ENCODE data around the gene MAPK7. TPM values are rescaled to one million over a fixed set of nuclear protein-coding genes. Genes with fewer than 3 reads are reported as not detected.

Gene MAPK7
- total and polyA plus RNA-seq, 2 of the 8 experiments (the other 6 are each of a cell fraction or from before 2014, with no cell fraction given), result 15.2 to 28.1 TPM

DNA sequence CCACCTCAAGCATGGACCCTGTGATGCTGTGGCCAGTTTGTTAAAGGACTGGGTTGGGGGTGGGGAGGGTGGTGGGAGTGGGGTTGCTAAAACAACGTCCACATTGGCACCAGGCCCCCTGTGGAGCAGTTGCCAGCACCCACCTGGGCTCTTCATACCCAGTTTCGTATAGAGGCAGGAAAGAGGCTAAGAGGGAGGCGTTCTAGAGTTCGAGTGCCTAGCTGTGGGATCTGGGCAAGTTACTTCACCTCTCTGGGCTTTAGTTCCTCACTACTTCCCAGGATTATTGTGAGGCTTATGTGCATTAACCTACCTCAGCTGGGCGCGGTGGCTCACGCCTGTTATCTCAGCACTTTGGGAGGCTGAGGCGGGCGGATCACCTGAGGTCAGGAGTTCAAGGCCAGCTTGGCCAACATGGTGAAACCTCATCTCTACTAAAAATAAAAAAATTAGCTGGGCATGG is 7.3 kb downstream of the MAPK7 start:
- Histone ChIP-seq H3K4me1 (replicated peaks in 1 of 4; ENCODE audit: control insufficient read depth in 3 of 4, insufficient read depth in 4 of 4, low read length in 3 of 4) (peaks cover 4 to 16% (median 12%) of the 10 kb centered on the region in 4 experiments), H3K27ac (ENCODE audit: low read depth, low read length) (no peak overlapping the region), H3K9me3 (ENCODE audit: insufficient read depth in 2 of 2, low read depth in 1 of 2, low read length in 1 of 2) (no peaks in the 10 kb centered on the region), H3K4ac (replicated peaks; ENCODE audit: insufficient read length, low read depth, low read length) (no peak overlapping the region), H2BK20ac (ENCODE audit: low read length) (no peak overlapping the region), H3K23ac (ENCODE audit: insufficient read length) (no peak overlapping the region), H3K18ac (ENCODE audit: extremely low read depth, low read length) (no peak overlapping the region), H2AK5ac (ENCODE audit: low read depth, low read length) (no peak overlapping the region), H3K23me2 (ENCODE audit: low read depth, low read length) (peaks cover 3% of the 10 kb centered on the region; the same call in 1 of the 2 replicates), H2BK15ac (ENCODE audit: low read length) (no peak overlapping the region), H2BK5ac (ENCODE audit: low read depth, low read length) (no peak overlapping the region), H3K36me3 (ENCODE audit: control insufficient read depth in 2 of 4, insufficient read depth in 4 of 4, low read length in 3 of 4) (peaks cover 29 to 48% (median 36%) of the 10 kb centered on the region in 4 experiments), H4K20me1 (replicated peaks in 1 of 2; ENCODE audit: control insufficient read depth in 1 of 2, insufficient read depth in 2 of 2, low read length in 2 of 2) (peaks cover 3 to 19% of the 10 kb centered on the region in 2 experiments), H4K8ac (ENCODE audit: extremely low read depth, insufficient read depth, low read length) (no peak overlapping the region), H3K14ac (ENCODE audit: insufficient read length) (no peak overlapping the region), H3K9ac (replicated peaks in 1 of 4; ENCODE audit: extremely low read depth in 1 of 4, low read depth in 3 of 4, low read length in 3 of 4) (no peak overlapping the region), H3K79me2 (ENCODE audit: control insufficient read depth in 1 of 2, insufficient read depth in 2 of 2, low read length in 2 of 2) (peaks cover 0 to 9% of the 10 kb centered on the region in 2 experiments; a peak in 2 of 4 replicates), H3K56ac (replicated peaks; ENCODE audit: insufficient read length, low read depth, low read length) (no peak overlapping the region), H4K91ac (replicated peaks; ENCODE audit: insufficient read length, low read length) (no peak overlapping the region), H2AFZ (ENCODE audit: low read length) (no peak overlapping the region), H3K27me3 (replicated peaks in 1 of 4; ENCODE audit: control insufficient read depth in 3 of 4, extremely low read depth in 1 of 4, insufficient read depth in 3 of 4, low read length in 3 of 4) (no peaks in the 10 kb centered on the region), H3K4me2 (ENCODE audit: insufficient read depth in 1 of 2, low read depth in 2 of 2, low read length in 2 of 2) (no peak overlapping the region), H3K79me1 (ENCODE audit: low read depth, low read length) (peaks cover 5% of the 10 kb centered on the region), H4K5ac (ENCODE audit: insufficient read length, low read depth, low read length) (no peak overlapping the region), H2BK120ac (replicated peaks; ENCODE audit: low read depth, low read length) (no peak overlapping the region), H3K4me3 (ENCODE audit: extremely low read depth in 1 of 4, insufficient read depth in 2 of 4, low read depth in 3 of 4, low read length in 4 of 4) (no peak overlapping the region), H2BK12ac (ENCODE audit: low read depth, low read length) (no peak overlapping the region)
- FAIRE-seq, result no peak
- 85% methylated on average over 8 of the region's 9 CpGs; no CpG with 5 or more reads in 1 of the 2 experiments for WGBS, 2 experiments (ENCODE audit: extremely low coverage in 1 of 2, insufficient coverage in 1 of 2, insufficient read length in 1 of 2, insufficient replicate concordance in 2 of 2, low coverage in 1 of 2, low lambda C conversion rate in 2 of 2, missing lambda C conversion rate in 1 of 2)
- CTCF ChIA-PET (ENCODE audit: partially characterized antibody), result interaction anchor here (1.0 to 2.1 kb wide), 7 partner anchors 14 to 381 kb away, joined by 3 to 12 read pairs (median 5); partner anchors contain the start of gene B9D1
- DNase-seq (ENCODE audit: low read depth in 1 of 2, low spot score in 2 of 2), result no peak
- POLR2A ChIA-PET (ENCODE audit: partially characterized antibody), result interaction anchor here (0.6 to 2.7 kb wide), 11 partner anchors 7 to 608 kb away, joined by 3 to 23 read pairs (median 5); partner anchors contain the start of gene MAPK7
- TF ChIP-seq MAFK (IDR thresholded peaks at IDR 0.05; ENCODE audit: low read depth, low read length) (no peak), TCF12 (IDR thresholded peaks at IDR 0.05; ENCODE audit: low read depth, low read length) (no peak), POLR2AphosphoS5 (IDR thresholded peaks at IDR 0.05; ENCODE audit: low read depth, low read length) (no peak), POLR2A (IDR thresholded peaks at IDR 0.05; ENCODE audit: control extremely low read depth in 1 of 2, low read depth in 2 of 2, low read length in 2 of 2) (no peak), CHD1 (IDR thresholded peaks at IDR 0.05; ENCODE audit: low read depth, low read length) (no peak), SIN3A (conservative IDR thresholded peaks at IDR 0.05 in 1 of 2, IDR thresholded peaks at IDR 0.05 in 1 of 2; ENCODE audit: low read depth in 1 of 2, low read length in 2 of 2) (no peak), ASH2L (IDR thresholded peaks at IDR 0.05; ENCODE audit: low read length) (no peak), TEAD4 (IDR thresholded peaks at IDR 0.05; ENCODE audit: low read depth, low read length) (no peak)

Data from H1 (cell line).